Fibroblast of lung (primary cell): Measurements from ENCODE around the gene NEUROD2.

ENCODE experiments used
- CTCF ChIP-seq, 2 donors: IDR thresholded peaks in 1 of 2; conservative IDR thresholded peaks in 1 of 2; 1 replicate in 1 of 2; 2 replicates in 1 of 2; pipeline ENCODE4 v1.5.1; 2011 to 2012; ENCODE audit warnings: low read length in 2 of 2, control low read depth in 1 of 2, inconsistent platforms in 1 of 2, low read depth in 1 of 2, mild to moderate bottlenecking in 1 of 2
- EZH2 ChIP-seq: IDR thresholded peaks from 2 replicates; pipeline ENCODE4 v1.5.1; 2012; ENCODE audit warnings: low read length, control low read depth, mild to moderate bottlenecking; ENCODE audit errors: missing control alignments

- TF ChIP-seq CTCF (conservative IDR thresholded peaks at IDR 0.05 in 1 of 2, IDR thresholded peaks at IDR 0.05 in 1 of 2; ENCODE audit: low read depth in 1 of 2, low read length in 2 of 2) (no peak), EZH2 (no peak)
Observed at GRCh38 chr17:39618956-39619785, 11.5 kb upstream of the NEUROD2 start.
